H1 (cell line): Measurements from ENCODE around the gene CLIC3. TPM values are rescaled to one million over a fixed set of nuclear protein-coding genes. Genes with fewer than 3 reads are reported as not detected.

Experiments
- CTCF ChIA-PET: fragments of 300-600 bp; sonication (Branson Sonifier 250); formaldehyde crosslinking; loops from one replicate; lab custom pipeline; 2021; ENCODE audit not compliant: partially characterized antibody; lab: Charles Lee
- POLR2A ChIA-PET: fragments of 300-600 bp; sonication (Branson Sonifier 250); formaldehyde crosslinking; loops from one replicate; lab custom pipeline; 2021; ENCODE audit warnings: inconsistent platforms; ENCODE audit not compliant: partially characterized antibody; lab: Charles Lee
- DNase-seq, 2 experiments: peaks; one replicate each; pipeline versions ENCODE4 v3.0.0 to v3.0.0-alpha.2; 2010 to 2022; ENCODE audit warnings: low spot score in 2 of 2, low read depth in 1 of 2, mixed read lengths in 1 of 2
- FAIRE-seq: peaks from 2 replicates; lab custom pipeline; 2011; peaks lifted over from hg19 to GRCh38; lab: Jason Lieb, UNC
- H2AFZ ChIP-seq: 2 replicates; pipeline ENCODE4 v1.8.1; 2012; ENCODE audit warnings: low read length, inconsistent platforms
- H2AK5ac ChIP-seq: 2 replicates; pipeline ENCODE4 v1.6.1; 2013; ENCODE audit warnings: low read depth, low read length
- H2BK120ac ChIP-seq: replicated peaks from 2 replicates; pipeline ENCODE3; 2013; ENCODE audit warnings: low read depth, low read length, inconsistent platforms
- H2BK12ac ChIP-seq: 2 replicates; pipeline ENCODE4 v1.6.1; 2013; ENCODE audit warnings: low read depth, low read length
- H2BK15ac ChIP-seq: 2 replicates; pipeline ENCODE4 v1.6.1; 2013; ENCODE audit warnings: low read length
- H2BK20ac ChIP-seq: 2 replicates; pipeline ENCODE4 v1.6.1; 2013; ENCODE audit warnings: low read length
- H2BK5ac ChIP-seq: 2 replicates; pipeline ENCODE4 v1.6.1; 2013; ENCODE audit warnings: low read depth, low read length
- H3K14ac ChIP-seq: 2 replicates; pipeline ENCODE4 v1.6.1; 2013; ENCODE audit warnings: inconsistent platforms; ENCODE audit not compliant: insufficient read length
- H3K18ac ChIP-seq: 2 replicates; pipeline ENCODE4 v1.6.1; 2013; ENCODE audit warnings: low read length; ENCODE audit errors: extremely low read depth
- H3K23ac ChIP-seq: 2 replicates; pipeline ENCODE4 v1.6.1; 2013; ENCODE audit warnings: inconsistent platforms; ENCODE audit not compliant: insufficient read length
- H3K23me2 ChIP-seq: 2 replicates; pipeline ENCODE4 v1.6.1; 2013; ENCODE audit warnings: low read depth, low read length
- H3K27ac ChIP-seq: 2 replicates; pipeline ENCODE4 v1.6.1; 2011; ENCODE audit warnings: low read depth, low read length, inconsistent platforms
- H3K27me3 ChIP-seq, 4 experiments: replicated peaks in 1 of 4; 1 replicate in 1 of 4; 2 replicates in 3 of 4; pipeline versions ENCODE4 v1.6.1 to v1.8.1; 2011 to 2013; ENCODE audit warnings: low read length in 3 of 4, mild to moderate bottlenecking in 3 of 4, inconsistent platforms in 2 of 4, mixed read lengths in 2 of 4, moderate library complexity in 1 of 4; ENCODE audit not compliant: control insufficient read depth in 3 of 4, insufficient read depth in 3 of 4; ENCODE audit errors: extremely low read depth in 1 of 4
- H3K36me3 ChIP-seq, 4 experiments: 2 replicates each; pipeline versions ENCODE4 v1.6.1 to v1.8.1; 2011 to 2013; ENCODE audit warnings: mild to moderate bottlenecking in 4 of 4, low read length in 3 of 4, moderate library complexity in 2 of 4, control low read depth in 1 of 4, inconsistent platforms in 1 of 4; ENCODE audit not compliant: insufficient read depth in 4 of 4, control insufficient read depth in 2 of 4
- H3K4ac ChIP-seq: replicated peaks from 2 replicates; pipeline ENCODE3; 2013; ENCODE audit warnings: low read length, low read depth, mixed read lengths, inconsistent platforms; ENCODE audit not compliant: insufficient read length
- H3K4me1 ChIP-seq, 4 experiments: replicated peaks in 1 of 4; 1 replicate in 1 of 4; 2 replicates in 3 of 4; pipeline versions ENCODE4 v1.6.1 to v1.8.1; 2011 to 2013; ENCODE audit warnings: low read length in 3 of 4, inconsistent platforms in 2 of 4, mixed read lengths in 1 of 4; ENCODE audit not compliant: insufficient read depth in 4 of 4, control insufficient read depth in 3 of 4
- H3K4me2 ChIP-seq, 2 experiments: 2 replicates each; pipeline versions ENCODE4 v1.6.1 to v1.8.1; 2011 to 2013; ENCODE audit warnings: low read depth in 2 of 2, low read length in 2 of 2, control low read depth in 1 of 2, inconsistent platforms in 1 of 2, mild to moderate bottlenecking in 1 of 2; ENCODE audit not compliant: insufficient read depth in 1 of 2
- H3K4me3 ChIP-seq, 4 experiments: fragments of 200-600, 300-600 bp in 1 of 4; sonication (generic), shearing (Covaris generic), sonication (Bioruptor Twin) in 1 of 4; 2 replicates each; pipeline versions ENCODE4 v1.5.1 to v1.8.1; 2011 to 2016; ENCODE audit warnings: low read length in 4 of 4, low read depth in 3 of 4, control low read depth in 2 of 4, inconsistent platforms in 2 of 4, mild to moderate bottlenecking in 2 of 4, mixed read lengths in 1 of 4, moderate library complexity in 1 of 4; ENCODE audit not compliant: insufficient read depth in 2 of 4; ENCODE audit errors: extremely low read depth in 1 of 4
- H3K56ac ChIP-seq: replicated peaks from 2 replicates; pipeline ENCODE3; 2013; ENCODE audit warnings: low read depth, mild to moderate bottlenecking, mixed read lengths, low read length, inconsistent platforms; ENCODE audit not compliant: insufficient read length
- H3K79me1 ChIP-seq: 2 replicates; pipeline ENCODE4 v1.6.1; 2013; ENCODE audit warnings: low read depth, low read length, control low read depth
- H3K79me2 ChIP-seq, 2 experiments: 2 replicates each; pipeline versions ENCODE4 v1.6.1 to v1.8.1; 2012 to 2013; ENCODE audit warnings: low read length in 2 of 2, mild to moderate bottlenecking in 2 of 2, inconsistent platforms in 1 of 2; ENCODE audit not compliant: insufficient read depth in 2 of 2, control insufficient read depth in 1 of 2
- H3K9ac ChIP-seq, 4 experiments: replicated peaks in 1 of 4; 1 replicate in 1 of 4; 2 replicates in 3 of 4; pipeline versions ENCODE4 v1.6.1 to v1.8.1; 2011 to 2013; ENCODE audit warnings: low read depth in 3 of 4, low read length in 3 of 4, control low read depth in 2 of 4, mild to moderate bottlenecking in 2 of 4, moderate library complexity in 2 of 4, inconsistent platforms in 1 of 4; ENCODE audit errors: extremely low read depth in 1 of 4
- H3K9me3 ChIP-seq, 2 experiments: 2 replicates each; pipeline versions ENCODE4 v1.6.1 to v1.8.1; 2012 to 2013; ENCODE audit warnings: mild to moderate bottlenecking in 2 of 2, moderate library complexity in 2 of 2, control low read depth in 1 of 2, inconsistent platforms in 1 of 2, low read depth in 1 of 2, low read length in 1 of 2, mixed read lengths in 1 of 2; ENCODE audit not compliant: insufficient read depth in 2 of 2
- H4K20me1 ChIP-seq, 2 experiments: replicated peaks in 1 of 2; 2 replicates each; pipeline versions ENCODE3 to v1.8.1; 2011 to 2013; ENCODE audit warnings: inconsistent platforms in 2 of 2, low read length in 2 of 2, mild to moderate bottlenecking in 1 of 2; ENCODE audit not compliant: insufficient read depth in 2 of 2, control insufficient read depth in 1 of 2
- H4K5ac ChIP-seq: 2 replicates; pipeline ENCODE4 v1.6.1; 2013; ENCODE audit warnings: low read length, low read depth, mixed read lengths, inconsistent platforms; ENCODE audit not compliant: insufficient read length
- H4K8ac ChIP-seq: 2 replicates; pipeline ENCODE4 v1.8.0; 2013; ENCODE audit warnings: mild to moderate bottlenecking, moderate library complexity, low read length, inconsistent platforms; ENCODE audit not compliant: insufficient read depth; ENCODE audit errors: extremely low read depth
- H4K91ac ChIP-seq: replicated peaks from 2 replicates; pipeline ENCODE3; 2013; ENCODE audit warnings: low read length, mixed read lengths, inconsistent platforms; ENCODE audit not compliant: insufficient read length
- E2F6 ChIP-seq: IDR thresholded peaks from 2 replicates; pipeline ENCODE4 v1.6.1; 2012; ENCODE audit warnings: inconsistent platforms
- GABPA ChIP-seq: IDR thresholded peaks from 2 replicates; pipeline ENCODE4 v1.6.1; 2011; ENCODE audit warnings: mild to moderate bottlenecking, low read length, moderate library complexity, borderline replicate concordance; ENCODE audit not compliant: insufficient read depth
- SAP30 ChIP-seq: fragments of 300-600 bp; sonication (generic); IDR thresholded peaks from 2 replicates; pipeline ENCODE4 v1.7.1; 2012; ENCODE audit warnings: low read length, moderate library complexity, mild to moderate bottlenecking, inconsistent platforms; ENCODE audit not compliant: insufficient read depth, insufficient replicate concordance
- WGBS, 2 experiments: shearing (Covaris generic) in 1 of 2; methylation state at CpG; one replicate each; pipeline versions ENCODE4 v1.1.6 to v1.1.7; 2013 to 2015; ENCODE audit warnings: low lambda C conversion rate in 2 of 2, mixed read lengths in 2 of 2, inconsistent platforms in 1 of 2, low coverage in 1 of 2, missing lambda C conversion rate in 1 of 2; ENCODE audit not compliant: insufficient replicate concordance in 2 of 2, insufficient coverage in 1 of 2, insufficient read length in 1 of 2; ENCODE audit errors: extremely low coverage in 1 of 2, missing lambda C conversion rate in 1 of 2; 5-methylcytosine and 5-hydroxymethylcytosine counted together
- polyA plus RNA-seq, 7 experiments: library from polyadenylated mRNA; depleted of rRNA in 3 of 7; stranded (reverse) in 5 of 7; unstranded in 2 of 7; fragments of >200 nt in 5 of 7; fragments of 200-250 nt in 2 of 7; gene quantifications; 1 replicate in 5 of 7; 2 replicates in 1 of 7; 4 replicates in 1 of 7; pipeline versions ENCODE4 v1.2.1 to v1.2.3, GENCODE V29; 2011 to 2013; ENCODE audit warnings: missing spikeins in 2 of 7, mixed read lengths in 2 of 7
- total RNA-seq: library from RNA; stranded (reverse); fragmentation: NEBNext Ultra II Directional; extraction: Animal tissue kit (Norgen Biotek cat#: 25700); gene quantifications from 2 replicates; pipeline ENCODE4 v1.2.1, GENCODE V29; 2021

The CLIC3 gene
- total and polyA plus RNA-seq, 2 of the 8 experiments (the other 6 are each of a cell fraction or from before 2014, with no cell fraction given): 0.12 TPM; not detected in 1

GRCh38 chr9:136952876-136953770 lies 43.2 kb downstream of the CLIC3 start:
- H3K9me3 ChIP-seq: no peaks in the 10 kb centered on the region
- no peak overlapping the region for H3K4me3 ChIP-seq
- no peak overlapping the region for H2BK20ac ChIP-seq
- H2AFZ ChIP-seq: no peak overlapping the region
- H3K56ac ChIP-seq: no peak overlapping the region
- FAIRE-seq (no peak), DNase-seq (no peak)
- 0 out of 2 replicates have a peak overlapping the region, but pooled peaks have one; percentile 50 for H2BK12ac ChIP-seq
- TF ChIP-seq GABPA (peak; percentile 46; the same call in 1 of the 2 replicates), SAP30 (no peak), E2F6 (no peak)
- no peak overlapping the region; the same call in 1 of the 2 replicates for H2BK15ac ChIP-seq
- no peaks in the 10 kb centered on the region for H3K27me3 ChIP-seq
- peaks cover 0 to 6% of the 10 kb centered on the region in 2 experiments for H4K20me1 ChIP-seq
- no peak overlapping the region for H3K18ac ChIP-seq
- no peak overlapping the region for H4K91ac ChIP-seq
- H3K9ac ChIP-seq: no peak overlapping the region
- no peak overlapping the region for H4K8ac ChIP-seq
- WGBS, 2 experiments: 93% methylated on average over 40 of the region's 44 CpGs; no CpG with 5 or more reads in 1 of the 2 experiments
- ChIA-PET POLR2A (interaction anchor here (0.7 kb wide), 1 partner anchor 39 kb away, joined by 3 read pairs; the partner anchor contains the start of gene PAXX), CTCF (interaction anchor here (0.6 to 5.2 kb wide), 9 partner anchors 9 to 165 kb away, joined by 3 to 21 read pairs (median 3); no protein-coding TSS in a partner anchor)
- H2BK5ac ChIP-seq: no peak overlapping the region; the same call in none of the 2 replicates
- no peak overlapping the region for H3K4me2 ChIP-seq
- no peak overlapping the region for H3K23ac ChIP-seq
- H2AK5ac ChIP-seq: no peak overlapping the region
- no peak overlapping the region for H3K14ac ChIP-seq
- H3K36me3 ChIP-seq: no peaks in the 10 kb centered on the region
- no peak overlapping the region for H3K4ac ChIP-seq
- H3K4me1 ChIP-seq: peaks cover 0 to 8% (median 5%) of the 10 kb centered on the region in 4 experiments; a peak in 5 of 7 replicates
- no peak overlapping the region for H4K5ac ChIP-seq
- no peak overlapping the region for H2BK120ac ChIP-seq
- H3K79me2 ChIP-seq: no peaks in the 10 kb centered on the region
- no peak overlapping the region for H3K27ac ChIP-seq
- peaks cover 15% of the 10 kb centered on the region; the same call in 1 of the 2 replicates for H3K23me2 ChIP-seq
- no peaks in the 10 kb centered on the region for H3K79me1 ChIP-seq
